ENCODE measurements around the gene RPRD1A. TPM values are rescaled to one million over a fixed set of nuclear protein-coding genes. Genes with fewer than 3 reads are reported as not detected.

Gene RPRD1A
- total and polyA plus RNA-seq, 9 of the 15 experiments (the other 6 are each of a cell fraction or from before 2014, with no cell fraction given): 30.2 to 142 (median 66.0) TPM

DNA sequence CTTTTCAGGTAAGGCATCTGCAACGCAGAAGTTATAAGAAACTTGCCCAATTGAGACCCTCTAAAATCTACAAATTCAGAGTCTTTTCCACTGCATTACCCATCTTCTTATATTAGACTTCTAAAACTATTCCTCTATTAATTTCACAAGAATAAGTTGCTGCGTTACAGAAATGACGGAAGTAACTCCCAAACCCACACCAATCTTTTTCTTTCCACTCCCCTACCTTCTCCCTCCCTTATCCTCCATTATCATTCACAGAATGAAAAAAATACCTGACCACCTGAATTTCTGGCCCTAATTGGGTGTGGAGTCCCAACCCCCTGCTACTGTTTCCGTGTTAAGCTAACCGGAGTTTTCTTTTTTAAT lies 689 bp downstream of the RPRD1A start (continued):
- TF ChIP-seq LCOR (CRISPR knock-in tag; IDR thresholded peaks at IDR 0.05) (0 out of 2 replicates have a peak, but pooled peaks have one; percentile 2), YY1 (IDR thresholded peaks at IDR 0.05; ENCODE audit: borderline replicate concordance in 1 of 3, control insufficient read depth in 1 of 3, extremely low read depth in 1 of 3, insufficient read depth in 3 of 3, insufficient read length in 1 of 3, insufficient replicate concordance in 2 of 3, low read depth in 1 of 3, low read length in 2 of 3) (no peak)
- TF ChIP-seq, protein P1, sequence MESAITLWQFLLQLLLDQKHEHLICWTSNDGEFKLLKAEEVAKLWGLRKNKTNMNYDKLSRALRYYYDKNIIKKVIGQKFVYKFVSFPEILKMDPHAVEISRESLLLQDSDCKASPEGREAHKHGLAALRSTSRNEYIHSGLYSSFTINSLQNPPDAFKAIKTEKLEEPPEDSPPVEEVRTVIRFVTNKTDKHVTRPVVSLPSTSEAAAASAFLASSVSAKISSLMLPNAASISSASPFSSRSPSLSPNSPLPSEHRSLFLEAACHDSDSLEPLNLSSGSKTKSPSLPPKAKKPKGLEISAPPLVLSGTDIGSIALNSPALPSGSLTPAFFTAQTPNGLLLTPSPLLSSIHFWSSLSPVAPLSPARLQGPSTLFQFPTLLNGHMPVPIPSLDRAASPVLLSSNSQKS (CRISPR knock-in tag; IDR thresholded peaks at IDR 0.05): no peak

DNA sequence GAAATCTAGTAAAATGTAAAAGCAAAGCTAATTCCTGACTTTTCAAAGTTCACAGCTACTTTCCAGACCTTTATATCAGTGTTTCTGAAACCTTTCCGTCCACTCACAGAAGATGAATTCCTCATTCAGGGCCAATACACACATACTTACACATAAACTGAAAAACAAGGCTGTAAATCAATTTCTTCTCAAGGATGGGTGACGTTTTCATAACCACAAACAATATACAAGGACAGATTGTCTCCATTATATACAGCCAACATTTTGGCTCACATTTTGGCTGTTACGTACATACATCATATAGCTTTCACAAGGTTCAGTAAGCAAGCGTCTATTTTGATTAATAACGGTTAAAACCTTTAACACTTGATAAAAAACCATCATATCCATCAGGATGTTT lies 1.4 kb downstream of the RPRD1A start:
- peak overlapping the region; percentile 98 for H3K4me2 ChIP-seq (ENCODE audit: insufficient read depth, low read length)
- peaks cover 0 to 10% of the 10 kb centered on the region in 2 experiments; a peak in 4 of 5 replicates for H3K4me1 ChIP-seq (replicated peaks in 1 of 2; ENCODE audit: control insufficient read depth in 2 of 2, insufficient read depth in 2 of 2, low read length in 2 of 2)
- FAIRE-seq (no peak), ATAC-seq (no peak), DNase-seq (ENCODE audit: extremely low read depth in 1 of 4, low spot score in 3 of 4) (peak in 2 of 4 experiments; percentile 24 to 27)
- peak overlapping the region; percentile 93 for H3K4me3 ChIP-seq
- BruUV-seq (replicated peaks): no TSS peak
- TF ChIP-seq TEAD4 (IDR thresholded peaks at IDR 0.05; ENCODE audit: low read length) (0 out of 2 replicates have a peak, but pooled peaks have one; percentile 5), TEAD4 (CRISPR knock-in tag; IDR thresholded peaks at IDR 0.05; ENCODE audit: borderline replicate concordance) (no peak), RBFOX2 (IDR thresholded peaks at IDR 0.05; ENCODE audit: low read depth, low read length) (0 out of 2 replicates have a peak, but pooled peaks have one; percentile 16), ZNF431 (CRISPR knock-in tag; IDR thresholded peaks at IDR 0.05) (no peak), IFI16 (CRISPR knock-in tag; IDR thresholded peaks at IDR 0.05) (no peak), PKNOX1 (IDR thresholded peaks at IDR 0.05) (peak; percentile 88), SLC30A9 (CRISPR knock-in tag; IDR thresholded peaks at IDR 0.05) (no peak), TGIF2 (CRISPR knock-in tag; IDR thresholded peaks at IDR 0.05) (no peak), MEIS2 (IDR thresholded peaks at IDR 0.05; ENCODE audit: partially characterized antibody) (peak; percentile 94)
- TF ChIP-seq, protein P2, sequence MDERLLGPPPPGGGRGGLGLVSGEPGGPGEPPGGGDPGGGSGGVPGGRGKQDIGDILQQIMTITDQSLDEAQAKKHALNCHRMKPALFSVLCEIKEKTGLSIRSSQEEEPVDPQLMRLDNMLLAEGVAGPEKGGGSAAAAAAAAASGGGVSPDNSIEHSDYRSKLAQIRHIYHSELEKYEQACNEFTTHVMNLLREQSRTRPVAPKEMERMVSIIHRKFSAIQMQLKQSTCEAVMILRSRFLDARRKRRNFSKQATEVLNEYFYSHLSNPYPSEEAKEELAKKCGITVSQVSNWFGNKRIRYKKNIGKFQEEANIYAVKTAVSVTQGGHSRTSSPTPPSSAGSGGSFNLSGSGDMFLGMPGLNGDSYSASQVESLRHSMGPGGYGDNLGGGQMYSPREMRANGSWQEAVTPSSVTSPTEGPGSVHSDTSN (CRISPR knock-in tag; IDR thresholded peaks at IDR 0.05; ENCODE audit: low read depth): no peak
- TF ChIP-seq, protein P2 (tag; conservative IDR thresholded peaks at IDR 0.05; ENCODE audit: low read depth): peak; percentile 90
- POLR2A ChIA-PET: interaction anchor here (1.0 to 2.1 kb wide), 5 partner anchors 9 to 35 kb away, joined by 3 to 7 read pairs (median 5); no protein-coding TSS in a partner anchor
- H3K27me3 ChIP-seq (ENCODE audit: control insufficient read depth in 2 of 2, insufficient read depth in 2 of 2, low read length in 2 of 2): no peaks in the 10 kb centered on the region
- H4K20me1 ChIP-seq (replicated peaks; ENCODE audit: control insufficient read depth, insufficient read depth, low read length): no peaks in the 10 kb centered on the region
- CTCF ChIA-PET (ENCODE audit: low intra/inter-chr PET ratio): no interaction called here
- peak overlapping the region; percentile 53 to 91; a peak in 3 of 4 replicates for H3K9ac ChIP-seq (ENCODE audit: insufficient read depth in 1 of 2, low read depth in 2 of 2, low read length in 2 of 2)
- 3% methylated on average over 5 of the region's 5 CpGs for WGBS (ENCODE audit: insufficient coverage, low coverage, missing lambda C conversion rate)
- in situ Hi-C loops (cut with MboI) (no loop called here), intact Hi-C loops (cut with micrococcal nuclease) (no loop called here)
- H3K9me1 ChIP-seq (ENCODE audit: control insufficient read depth, insufficient read depth, low read length): no peaks in the 10 kb centered on the region
- peaks cover 66% of the 10 kb centered on the region for H3K79me2 ChIP-seq (ENCODE audit: control insufficient read depth, insufficient read depth, low read length)
- H3K36me3 ChIP-seq (ENCODE audit: control insufficient read depth, insufficient read depth, low read length): peaks cover 19% of the 10 kb centered on the region; the same call in 2 of the 3 replicates
- H3K27ac ChIP-seq (ENCODE audit: extremely low read depth, low read depth, low read length): peak overlapping the region; percentile 96; the same call in 2 of the 3 replicates
- H2AFZ ChIP-seq (ENCODE audit: low read depth, low read length): no peak overlapping the region
- H3K9me3 ChIP-seq (replicated peaks; ENCODE audit: control insufficient read depth, insufficient read depth, low read depth, low read length): 0 out of 2 replicates have a peak, but pooled peaks cover 2% of the 10 kb centered on the region
